Retinal pigment epithelial cell (primary cell): Measurements from ENCODE around the gene SOCS7.
"Not testable (repeated sequence)": the region's sequence is repeated elsewhere in the genome, so short reads cannot be mapped to it uniquely, and the experiment has no call there.

Experiments
- DNase-seq: peaks from one replicate; pipeline ENCODE4 v3.0.0-alpha.2; 2010; ENCODE audit warnings: low read depth
- H3K4me3 ChIP-seq: 2 replicates; pipeline ENCODE4 v1.5.1; 2011; ENCODE audit warnings: mild to moderate bottlenecking, low read length, control low read depth, moderate library complexity
- CTCF ChIP-seq: conservative IDR thresholded peaks from 2 replicates; pipeline ENCODE4 v1.5.1; 2011; ENCODE audit warnings: low read depth, low read length, control low read depth, inconsistent platforms

The SOCS7 gene

GRCh38 chr17:38430822-38431221, 79.2 kb downstream of the SOCS7 start:
- H3K4me3 ChIP-seq, result no peak overlapping the region
- TF ChIP-seq CTCF, result no peak
- DNase-seq, result no peak

GRCh38 chr17:38431346-38432145, 79.9 kb downstream of the SOCS7 start:
- DNase-seq, result no peak
- no peak for TF ChIP-seq CTCF
- H3K4me3 ChIP-seq, result no peak overlapping the region

- no peak for TF ChIP-seq CTCF
- H3K4me3 ChIP-seq, result no peak overlapping the region
- DNase-seq, result no peak
Measured at GRCh38 chr17:38434178-38434665, 82.6 kb downstream of the SOCS7 start.

GRCh38 chr17:38435795-38436194, 84.2 kb downstream of the SOCS7 start:
- TF ChIP-seq CTCF, result no peak
- no peak for DNase-seq
- H3K4me3 ChIP-seq, result no peak overlapping the region

- H3K4me3 ChIP-seq, result no peak overlapping the region
- DNase-seq, result no peak
- no peak for TF ChIP-seq CTCF
Measured at GRCh38 chr17:38436386-38436785, 84.7 kb downstream of the SOCS7 start.

- H3K4me3 ChIP-seq, DNase-seq: not testable (repeated sequence)
Measured at GRCh38 chr17:38437313-38437712, 85.7 kb downstream of the SOCS7 start.

GRCh38 chr17:38439436-38439835, 87.8 kb downstream of the SOCS7 start:
- no peak for TF ChIP-seq CTCF
- no peak overlapping the region for H3K4me3 ChIP-seq
- no peak for DNase-seq
